HG02798 (cell line): ENCODE results near the gene C7orf33.

Experiments used
- ATAC-seq: cut with Tn5 transposase; IDR thresholded peaks from one replicate; pipeline ENCODE4 v1.9.1; 2021; ENCODE audit warnings: mild to moderate bottlenecking; ENCODE audit not compliant: unreplicated experiment, poor library complexity

The C7orf33 gene

DNA sequence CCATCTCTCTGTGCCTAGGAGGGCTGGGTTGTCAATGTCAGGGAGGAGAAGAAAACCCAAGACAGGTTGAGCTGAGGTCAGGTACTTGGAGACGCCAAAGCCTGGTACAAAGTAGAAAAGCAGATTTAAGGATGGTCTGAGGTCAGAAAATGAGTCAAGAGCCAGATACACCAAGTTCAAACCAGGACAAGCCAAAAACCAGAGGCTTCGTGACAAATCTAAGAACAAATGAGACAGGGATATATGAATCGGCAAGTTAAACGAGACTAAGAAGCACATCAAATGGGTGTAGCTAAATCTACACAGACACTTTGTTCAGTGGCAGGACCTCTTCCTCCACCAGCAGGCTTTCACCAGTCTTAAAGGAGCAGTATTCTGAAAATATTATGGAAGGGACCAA is 34.2 kb downstream of the C7orf33 start:
- no peak for ATAC-seq

DNA sequence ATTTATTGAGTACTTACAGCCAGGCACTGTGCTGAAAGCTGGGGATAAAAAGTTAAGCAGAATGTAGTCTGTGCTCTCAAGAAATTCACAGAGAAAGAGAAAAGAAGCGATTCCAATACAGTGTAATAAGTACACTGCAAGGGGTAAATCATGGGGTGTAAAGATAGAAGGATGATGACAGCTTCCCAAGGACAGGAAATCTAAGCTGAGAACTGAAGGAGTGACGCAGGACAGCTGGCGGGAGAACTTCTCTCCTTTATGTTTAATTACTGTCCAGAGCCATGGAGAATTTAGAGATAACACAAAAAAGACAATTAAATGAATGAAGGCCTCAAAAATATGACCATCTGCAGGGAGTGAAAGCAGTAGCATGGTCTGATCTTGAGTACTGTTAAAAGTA is 34.8 kb downstream of the C7orf33 start:
- no peak for ATAC-seq

DNA sequence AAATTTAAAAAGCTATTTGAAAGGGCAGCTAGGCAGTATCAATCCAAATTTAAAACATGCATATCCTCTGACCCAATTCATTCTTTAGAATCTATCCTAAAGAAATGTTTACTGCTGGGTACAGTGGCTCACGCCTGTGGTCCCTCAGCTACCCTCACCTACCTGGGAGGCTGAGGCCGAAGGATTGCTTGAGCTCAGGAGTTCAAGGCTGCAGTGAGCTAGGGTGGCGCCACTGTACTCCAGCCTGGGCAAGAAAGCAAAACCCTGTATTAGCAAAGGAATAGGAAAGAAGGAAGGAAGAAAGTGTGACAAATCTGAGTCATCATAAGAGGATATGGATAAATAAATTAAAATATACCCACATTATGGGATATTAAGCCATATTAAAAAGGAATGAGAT is 36.3 kb downstream of the C7orf33 start:
- no peak for ATAC-seq

DNA sequence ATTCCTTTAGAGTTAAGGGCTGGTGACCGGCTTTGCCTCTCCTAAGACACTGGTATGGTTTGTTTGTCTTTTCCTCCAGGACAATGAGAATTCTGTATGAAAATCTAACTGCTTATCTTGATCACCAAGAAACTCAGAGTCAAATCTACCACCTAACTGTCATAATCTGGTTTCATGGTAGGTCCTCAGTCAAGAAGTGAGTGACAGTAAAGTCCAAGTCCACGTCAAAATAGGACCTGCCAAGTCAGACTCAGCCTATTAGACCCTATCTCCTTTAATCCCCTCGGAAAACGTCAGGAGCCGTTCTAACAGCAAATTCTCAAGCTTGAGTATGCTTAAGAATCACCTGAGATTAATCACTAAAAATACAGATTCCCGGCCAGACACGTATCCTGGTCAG is 37.4 kb downstream of the C7orf33 start:
- ATAC-seq: no peak

DNA sequence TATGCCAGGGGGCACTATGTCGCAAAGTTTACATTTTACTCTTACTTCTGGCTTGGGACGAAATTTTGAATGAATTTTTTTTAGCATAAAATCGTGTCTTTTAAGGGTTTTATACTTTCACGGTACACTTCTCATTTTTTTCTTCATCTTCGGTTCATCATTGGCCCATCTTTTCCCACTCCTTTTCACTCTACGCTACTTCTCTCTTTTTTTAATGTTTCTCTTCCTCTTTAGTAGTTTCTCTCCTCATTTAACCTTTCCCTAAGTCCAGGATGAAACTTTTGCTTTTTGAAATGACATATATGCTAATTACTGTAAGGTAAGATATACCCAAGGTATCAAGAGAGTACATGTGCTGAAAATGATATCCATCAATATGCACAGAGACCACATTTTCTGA is 39.5 kb downstream of the C7orf33 start:
- ATAC-seq: no peak

DNA sequence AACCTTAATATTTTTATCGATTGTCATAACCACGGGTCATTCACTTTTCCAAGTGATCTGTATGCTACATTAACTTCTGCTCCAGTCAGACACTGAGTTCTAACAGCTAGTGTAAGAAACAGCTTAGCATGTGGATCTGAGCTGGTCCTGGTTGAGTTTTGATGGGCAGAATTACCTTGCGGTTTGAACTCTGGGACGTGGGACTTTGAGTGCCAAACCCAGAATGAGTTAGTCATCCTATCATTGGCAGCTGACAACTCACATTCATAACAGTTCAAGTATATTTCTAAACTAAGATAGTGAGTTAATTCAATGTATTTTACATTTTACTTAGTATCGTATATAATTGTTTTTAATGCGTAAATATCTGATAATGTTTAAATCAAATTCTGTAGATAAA is 43.2 kb downstream of the C7orf33 start:
- ATAC-seq: peak; percentile 57

DNA sequence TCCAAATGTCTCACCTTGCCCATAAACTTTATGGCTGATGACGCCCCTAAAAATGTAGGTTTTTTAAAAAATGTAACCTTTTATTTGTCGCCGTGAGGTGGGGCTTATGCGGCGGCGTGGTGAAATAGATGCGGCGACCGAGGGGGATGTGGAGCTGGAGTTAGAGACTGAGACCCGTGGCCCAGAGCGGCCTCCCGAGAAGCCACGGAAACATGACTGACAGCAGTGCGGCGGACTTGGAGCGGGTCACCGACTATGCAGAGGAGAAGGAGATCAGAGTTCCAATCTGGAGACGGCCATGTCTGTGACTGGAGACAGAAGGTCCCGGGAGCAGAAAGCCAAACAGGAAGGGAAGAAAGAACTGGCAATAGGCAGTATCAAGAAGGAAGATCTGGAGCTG is 46.5 kb downstream of the C7orf33 start:
- no peak for ATAC-seq

DNA sequence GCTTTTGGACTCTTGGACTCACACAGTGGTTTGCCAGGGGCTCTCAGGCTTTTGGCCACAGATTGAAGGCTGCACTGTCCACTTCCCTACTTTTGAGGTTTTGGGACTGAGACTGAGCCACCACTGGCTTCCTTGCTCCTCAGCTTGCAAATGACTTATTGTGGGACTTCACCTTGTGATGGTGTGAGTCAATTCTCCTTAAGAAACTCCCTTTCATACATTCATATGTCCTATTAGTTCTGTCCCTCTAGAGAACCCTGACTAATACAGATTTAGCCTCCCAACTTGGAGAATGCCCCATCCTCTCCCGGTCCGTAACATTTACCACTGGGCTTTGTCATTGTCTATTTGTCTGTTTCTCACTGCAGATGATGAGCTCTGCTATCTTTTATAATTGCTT is 55.3 kb downstream of the C7orf33 start:
- ATAC-seq: no peak

DNA sequence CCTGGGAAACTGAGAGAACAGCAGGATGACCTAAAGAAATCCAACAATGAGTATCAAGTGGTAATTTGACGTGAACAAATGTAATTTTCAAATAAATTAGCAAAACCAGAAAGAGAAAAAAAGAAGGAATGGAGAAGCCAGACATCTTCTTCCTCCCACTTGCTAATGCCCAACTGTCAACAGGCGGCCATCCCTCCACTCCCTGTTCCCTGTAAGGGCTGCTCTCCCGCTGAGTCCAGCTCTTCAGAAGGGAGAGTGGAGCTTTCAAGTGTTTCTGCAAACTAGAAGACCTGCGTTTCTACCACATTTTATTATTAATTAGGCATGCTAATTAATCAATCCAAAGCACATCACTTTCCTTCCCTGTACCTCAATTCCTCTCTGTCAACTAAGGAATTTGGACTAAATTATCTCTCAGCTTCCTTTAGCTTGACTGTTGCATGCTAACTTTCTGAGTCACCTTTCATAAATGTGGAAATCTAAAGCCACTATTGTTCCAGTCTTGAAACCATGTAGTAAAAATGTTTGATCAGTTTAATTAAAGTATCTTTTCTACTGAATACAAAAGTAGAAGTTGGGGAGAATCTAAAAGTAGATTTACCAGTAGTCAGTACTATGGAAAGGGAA is 59.8 kb downstream of the C7orf33 start:
- ATAC-seq: no peak

DNA sequence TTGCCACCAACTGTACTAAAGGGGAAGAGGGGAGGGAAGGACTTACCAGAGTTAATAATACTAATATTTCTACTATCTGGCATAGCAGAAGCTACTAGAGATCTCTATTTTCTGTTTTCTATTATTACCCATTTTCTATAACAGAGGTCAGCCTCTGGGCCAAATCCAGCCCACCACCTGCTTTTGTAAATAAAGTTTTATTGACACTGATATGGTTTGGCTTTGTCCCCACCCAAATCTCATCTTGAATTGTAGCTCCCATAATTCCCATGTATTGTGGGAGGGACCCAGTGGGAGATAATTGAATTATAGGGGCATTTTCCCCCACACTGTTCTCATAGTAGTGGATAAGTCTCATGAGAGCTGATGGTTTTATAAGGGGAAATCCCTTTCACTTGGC is 62.2 kb downstream of the C7orf33 start:
- ATAC-seq: no peak

DNA sequence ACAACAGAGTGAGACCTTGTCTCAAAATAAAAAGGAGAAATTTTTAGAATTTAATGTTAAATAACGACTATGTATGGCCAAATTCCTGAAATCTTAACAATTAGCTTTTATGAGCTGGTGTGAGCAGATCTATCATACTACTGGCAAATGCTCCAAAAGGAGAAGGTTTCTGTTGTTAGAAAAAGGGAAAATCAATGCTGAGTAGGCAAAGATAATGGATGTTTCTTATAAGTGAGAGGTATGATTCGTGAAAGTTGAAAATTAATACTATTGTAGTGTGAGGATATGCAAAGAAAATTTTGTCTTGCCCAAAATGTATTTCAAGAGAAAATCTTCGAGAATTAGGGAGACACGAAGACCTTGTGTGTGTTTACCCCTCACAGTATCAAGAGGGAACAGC is 67.4 kb downstream of the C7orf33 start:
- ATAC-seq: no peak

DNA sequence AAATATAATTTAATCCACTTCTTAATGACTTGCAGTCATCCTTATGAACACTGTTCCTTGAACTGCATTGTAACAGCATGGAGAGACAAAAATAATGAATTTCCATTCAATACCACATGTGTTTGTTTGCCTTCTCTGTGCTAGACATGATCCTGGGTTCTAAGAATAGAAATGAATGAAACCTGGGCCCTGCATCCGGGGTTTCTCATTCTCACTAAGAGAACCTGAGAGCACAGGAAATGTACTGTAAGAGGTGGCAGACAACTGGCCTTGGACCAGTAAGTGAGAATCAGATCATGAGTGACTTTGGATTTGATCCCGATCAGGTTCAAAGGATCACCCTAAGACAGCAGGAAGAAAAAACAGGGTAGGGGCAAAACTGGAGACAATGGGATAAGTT is 70.9 kb downstream of the C7orf33 start:
- no peak for ATAC-seq

DNA sequence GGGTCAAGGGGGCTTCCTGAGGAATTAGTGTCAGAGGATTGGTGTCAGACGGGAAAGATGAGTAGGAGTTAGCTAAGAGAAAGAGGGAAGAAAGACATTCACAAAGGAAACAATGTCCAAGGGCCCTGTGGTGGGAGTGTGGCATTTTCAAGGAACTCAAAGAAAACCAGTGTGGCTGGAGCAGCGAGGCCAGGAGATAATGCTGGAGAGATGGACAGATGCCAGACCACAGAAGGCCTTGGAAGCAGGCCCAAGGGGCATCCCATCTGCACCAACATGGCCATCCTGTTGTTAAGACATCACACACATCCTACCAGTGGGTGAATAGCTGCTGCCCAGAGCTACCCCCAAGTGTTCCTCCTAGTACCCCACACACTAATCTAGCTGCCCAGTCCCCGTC is 72.1 kb downstream of the C7orf33 start:
- no peak for ATAC-seq

DNA sequence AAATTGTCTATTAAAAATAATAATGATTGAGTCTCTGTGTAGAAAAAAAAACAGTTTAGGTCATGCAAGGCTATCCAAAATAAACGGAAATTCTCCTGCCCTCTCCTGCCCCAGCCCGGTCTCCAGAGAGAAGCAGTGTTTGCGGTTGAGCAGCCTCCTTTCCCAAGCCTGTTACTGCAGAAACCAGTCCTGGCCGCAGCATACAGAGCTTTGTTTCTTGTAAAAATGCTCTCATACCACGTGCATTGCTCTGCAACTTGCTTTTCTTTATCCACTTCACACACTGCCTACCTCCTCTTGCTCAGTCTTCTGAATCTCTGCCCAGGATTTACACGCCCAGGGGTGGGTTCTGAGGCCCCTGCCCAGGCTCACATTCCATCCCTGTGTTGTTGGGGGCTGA is 73.8 kb downstream of the C7orf33 start:
- ATAC-seq: no peak

DNA sequence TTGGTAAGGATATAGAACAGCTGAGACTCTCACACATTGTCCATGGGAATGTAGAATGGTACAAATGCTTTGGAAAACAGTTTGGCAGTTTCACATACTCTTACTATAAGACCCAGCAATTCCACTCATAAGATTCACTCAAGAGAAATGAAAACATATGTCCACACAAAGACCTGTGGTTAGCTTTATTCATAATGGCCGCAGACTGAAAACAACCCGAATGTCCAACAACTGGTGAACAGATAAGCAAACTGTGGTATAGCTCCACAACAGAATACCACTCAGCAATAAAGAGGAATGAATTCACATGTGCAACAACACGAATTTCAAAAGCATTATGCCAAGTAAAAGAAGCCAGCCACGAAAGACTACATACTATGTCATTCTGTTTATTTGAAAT is 74.7 kb downstream of the C7orf33 start:
- no peak for ATAC-seq
